H1 (cell line): ENCODE measurements around the gene GALNT7. TPM values are rescaled to one million over a fixed set of nuclear protein-coding genes. Genes with fewer than 3 reads are reported as not detected.

Experiments used
- BCL11A ChIP-seq, 2 experiments: IDR thresholded peaks; one replicate each; pipeline ENCODE4 v1.6.1; 2011; ENCODE audit warnings: low read depth in 2 of 2, low read length in 2 of 2, mild to moderate bottlenecking in 2 of 2
- BRCA1 ChIP-seq: IDR thresholded peaks from 2 replicates; pipeline ENCODE4 v1.6.1; 2012; ENCODE audit warnings: low read depth, low read length, improper control_type of control experiment
- CBX5 ChIP-seq: fragments of 300-800, 300-1000 bp; sonication (generic); IDR thresholded peaks from 2 replicates; pipeline ENCODE4 v1.7.1; 2016; ENCODE audit warnings: antibody characterized with exemption, low read length, low read depth
- EZH2 ChIP-seq: fragments of 200-600 bp; sonication (generic); IDR thresholded peaks from 2 replicates; pipeline ENCODE4 v1.7.1; 2012; ENCODE audit warnings: low read depth, mild to moderate bottlenecking, moderate library complexity, low read length, inconsistent platforms; ENCODE audit not compliant: severe bottlenecking
- GABPA ChIP-seq: IDR thresholded peaks from 2 replicates; pipeline ENCODE4 v1.6.1; 2011; ENCODE audit warnings: mild to moderate bottlenecking, low read length, moderate library complexity, borderline replicate concordance; ENCODE audit not compliant: insufficient read depth
- HDAC2 ChIP-seq, 2 experiments: fragments of 300-600 bp in 1 of 2; sonication (generic) in 1 of 2; IDR thresholded peaks; 2 replicates each; pipeline ENCODE4 v1.6.1; 2011 to 2012; ENCODE audit warnings: low read depth in 2 of 2, low read length in 2 of 2, mild to moderate bottlenecking in 2 of 2, moderate library complexity in 2 of 2, borderline replicate concordance in 1 of 2, inconsistent platforms in 1 of 2
- RXRA ChIP-seq: IDR thresholded peaks from 2 replicates; pipeline ENCODE4 v1.6.1; 2011; ENCODE audit warnings: low read depth, mild to moderate bottlenecking, low read length, moderate library complexity; ENCODE audit not compliant: insufficient read depth
- SAP30 ChIP-seq: fragments of 300-600 bp; sonication (generic); IDR thresholded peaks from 2 replicates; pipeline ENCODE4 v1.7.1; 2012; ENCODE audit warnings: low read length, moderate library complexity, mild to moderate bottlenecking, inconsistent platforms; ENCODE audit not compliant: insufficient read depth, insufficient replicate concordance
- SP2 ChIP-seq: IDR thresholded peaks from 2 replicates; pipeline ENCODE4 v1.6.1; 2012; ENCODE audit warnings: mild to moderate bottlenecking, low read length, inconsistent platforms
- polyA plus RNA-seq, 7 experiments: library from polyadenylated mRNA; depleted of rRNA in 3 of 7; stranded (reverse) in 5 of 7; unstranded in 2 of 7; fragments of >200 nt in 5 of 7; fragments of 200-250 nt in 2 of 7; gene quantifications; 1 replicate in 5 of 7; 2 replicates in 1 of 7; 4 replicates in 1 of 7; pipeline versions ENCODE4 v1.2.1 to v1.2.3, GENCODE V29; 2011 to 2013; ENCODE audit warnings: missing spikeins in 2 of 7, mixed read lengths in 2 of 7
- total RNA-seq: library from RNA; stranded (reverse); fragmentation: NEBNext Ultra II Directional; extraction: Animal tissue kit (Norgen Biotek cat#: 25700); gene quantifications from 2 replicates; pipeline ENCODE4 v1.2.1, GENCODE V29; 2021
- TF ChIP-seq, protein P1 (sequence below): fragments of 300-600 bp; sonication (generic); IDR thresholded peaks from 2 replicates; pipeline ENCODE4 v1.7.1; 2012; ENCODE audit warnings: low read length, moderate library complexity, mild to moderate bottlenecking, inconsistent platforms; ENCODE audit not compliant: insufficient replicate concordance

The GALNT7 gene
- total and polyA plus RNA-seq, 2 of the 8 experiments (the other 6 are each of a cell fraction or from before 2014, with no cell fraction given), result 22.4 to 85.5 TPM

GRCh38 chr4:173282256-173282562, 113.6 kb downstream of the GALNT7 start (continued):
- TF ChIP-seq, protein P1, sequence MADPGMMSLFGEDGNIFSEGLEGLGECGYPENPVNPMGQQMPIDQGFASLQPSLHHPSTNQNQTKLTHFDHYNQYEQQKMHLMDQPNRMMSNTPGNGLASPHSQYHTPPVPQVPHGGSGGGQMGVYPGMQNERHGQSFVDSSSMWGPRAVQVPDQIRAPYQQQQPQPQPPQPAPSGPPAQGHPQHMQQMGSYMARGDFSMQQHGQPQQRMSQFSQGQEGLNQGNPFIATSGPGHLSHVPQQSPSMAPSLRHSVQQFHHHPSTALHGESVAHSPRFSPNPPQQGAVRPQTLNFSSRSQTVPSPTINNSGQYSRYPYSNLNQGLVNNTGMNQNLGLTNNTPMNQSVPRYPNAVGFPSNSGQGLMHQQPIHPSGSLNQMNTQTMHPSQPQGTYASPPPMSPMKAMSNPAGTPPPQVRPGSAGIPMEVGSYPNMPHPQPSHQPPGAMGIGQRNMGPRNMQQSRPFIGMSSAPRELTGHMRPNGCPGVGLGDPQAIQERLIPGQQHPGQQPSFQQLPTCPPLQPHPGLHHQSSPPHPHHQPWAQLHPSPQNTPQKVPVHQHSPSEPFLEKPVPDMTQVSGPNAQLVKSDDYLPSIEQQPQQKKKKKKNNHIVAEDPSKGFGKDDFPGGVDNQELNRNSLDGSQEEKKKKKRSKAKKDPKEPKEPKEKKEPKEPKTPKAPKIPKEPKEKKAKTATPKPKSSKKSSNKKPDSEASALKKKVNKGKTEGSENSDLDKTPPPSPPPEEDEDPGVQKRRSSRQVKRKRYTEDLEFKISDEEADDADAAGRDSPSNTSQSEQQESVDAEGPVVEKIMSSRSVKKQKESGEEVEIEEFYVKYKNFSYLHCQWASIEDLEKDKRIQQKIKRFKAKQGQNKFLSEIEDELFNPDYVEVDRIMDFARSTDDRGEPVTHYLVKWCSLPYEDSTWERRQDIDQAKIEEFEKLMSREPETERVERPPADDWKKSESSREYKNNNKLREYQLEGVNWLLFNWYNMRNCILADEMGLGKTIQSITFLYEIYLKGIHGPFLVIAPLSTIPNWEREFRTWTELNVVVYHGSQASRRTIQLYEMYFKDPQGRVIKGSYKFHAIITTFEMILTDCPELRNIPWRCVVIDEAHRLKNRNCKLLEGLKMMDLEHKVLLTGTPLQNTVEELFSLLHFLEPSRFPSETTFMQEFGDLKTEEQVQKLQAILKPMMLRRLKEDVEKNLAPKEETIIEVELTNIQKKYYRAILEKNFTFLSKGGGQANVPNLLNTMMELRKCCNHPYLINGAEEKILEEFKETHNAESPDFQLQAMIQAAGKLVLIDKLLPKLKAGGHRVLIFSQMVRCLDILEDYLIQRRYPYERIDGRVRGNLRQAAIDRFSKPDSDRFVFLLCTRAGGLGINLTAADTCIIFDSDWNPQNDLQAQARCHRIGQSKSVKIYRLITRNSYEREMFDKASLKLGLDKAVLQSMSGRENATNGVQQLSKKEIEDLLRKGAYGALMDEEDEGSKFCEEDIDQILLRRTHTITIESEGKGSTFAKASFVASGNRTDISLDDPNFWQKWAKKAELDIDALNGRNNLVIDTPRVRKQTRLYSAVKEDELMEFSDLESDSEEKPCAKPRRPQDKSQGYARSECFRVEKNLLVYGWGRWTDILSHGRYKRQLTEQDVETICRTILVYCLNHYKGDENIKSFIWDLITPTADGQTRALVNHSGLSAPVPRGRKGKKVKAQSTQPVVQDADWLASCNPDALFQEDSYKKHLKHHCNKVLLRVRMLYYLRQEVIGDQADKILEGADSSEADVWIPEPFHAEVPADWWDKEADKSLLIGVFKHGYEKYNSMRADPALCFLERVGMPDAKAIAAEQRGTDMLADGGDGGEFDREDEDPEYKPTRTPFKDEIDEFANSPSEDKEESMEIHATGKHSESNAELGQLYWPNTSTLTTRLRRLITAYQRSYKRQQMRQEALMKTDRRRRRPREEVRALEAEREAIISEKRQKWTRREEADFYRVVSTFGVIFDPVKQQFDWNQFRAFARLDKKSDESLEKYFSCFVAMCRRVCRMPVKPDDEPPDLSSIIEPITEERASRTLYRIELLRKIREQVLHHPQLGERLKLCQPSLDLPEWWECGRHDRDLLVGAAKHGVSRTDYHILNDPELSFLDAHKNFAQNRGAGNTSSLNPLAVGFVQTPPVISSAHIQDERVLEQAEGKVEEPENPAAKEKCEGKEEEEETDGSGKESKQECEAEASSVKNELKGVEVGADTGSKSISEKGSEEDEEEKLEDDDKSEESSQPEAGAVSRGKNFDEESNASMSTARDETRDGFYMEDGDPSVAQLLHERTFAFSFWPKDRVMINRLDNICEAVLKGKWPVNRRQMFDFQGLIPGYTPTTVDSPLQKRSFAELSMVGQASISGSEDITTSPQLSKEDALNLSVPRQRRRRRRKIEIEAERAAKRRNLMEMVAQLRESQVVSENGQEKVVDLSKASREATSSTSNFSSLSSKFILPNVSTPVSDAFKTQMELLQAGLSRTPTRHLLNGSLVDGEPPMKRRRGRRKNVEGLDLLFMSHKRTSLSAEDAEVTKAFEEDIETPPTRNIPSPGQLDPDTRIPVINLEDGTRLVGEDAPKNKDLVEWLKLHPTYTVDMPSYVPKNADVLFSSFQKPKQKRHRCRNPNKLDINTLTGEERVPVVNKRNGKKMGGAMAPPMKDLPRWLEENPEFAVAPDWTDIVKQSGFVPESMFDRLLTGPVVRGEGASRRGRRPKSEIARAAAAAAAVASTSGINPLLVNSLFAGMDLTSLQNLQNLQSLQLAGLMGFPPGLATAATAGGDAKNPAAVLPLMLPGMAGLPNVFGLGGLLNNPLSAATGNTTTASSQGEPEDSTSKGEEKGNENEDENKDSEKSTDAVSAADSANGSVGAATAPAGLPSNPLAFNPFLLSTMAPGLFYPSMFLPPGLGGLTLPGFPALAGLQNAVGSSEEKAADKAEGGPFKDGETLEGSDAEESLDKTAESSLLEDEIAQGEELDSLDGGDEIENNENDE, result no peak
- TF ChIP-seq GABPA (no peak), CBX5 (no peak), SP2 (no peak), BRCA1 (no peak), SAP30 (no peak), HDAC2 (IDR thresholded peaks at IDR 0.05; ENCODE audit: borderline replicate concordance in 1 of 2, low read depth in 2 of 2, low read length in 2 of 2) (no peak), EZH2 (no peak), BCL11A (IDR thresholded peaks at IDR 0.05; ENCODE audit: low read depth in 2 of 2, low read length in 2 of 2) (no peak), RXRA (no peak)
